Measurements from ENCODE around the gene AREG.

Gene AREG

GRCh38 chr4:74464291-74464690, 19.4 kb downstream of the AREG start:
- DNase-seq: no peak

- DNase-seq: no peak
Observed at GRCh38 chr4:74466242-74466641, 21.3 kb downstream of the AREG start.

GRCh38 chr4:74471264-74471663, 26.3 kb downstream of the AREG start:
- no peak for DNase-seq

- DNase-seq: no peak
Observed at GRCh38 chr4:74473155-74473811, 28.3 kb downstream of the AREG start.

- DNase-seq: no peak
Observed at GRCh38 chr4:74474345-74475090, 29.6 kb downstream of the AREG start.

- no peak for DNase-seq
Observed at GRCh38 chr4:74475091-74475800, 30.3 kb downstream of the AREG start.

- no peak for DNase-seq
Observed at GRCh38 chr4:74475946-74476345, 31.0 kb downstream of the AREG start.

- no peak for DNase-seq
Observed at GRCh38 chr4:74479009-74479408, 34.1 kb downstream of the AREG start.

- no peak for DNase-seq
Observed at GRCh38 chr4:74480267-74480666, 35.3 kb downstream of the AREG start.

- DNase-seq: no peak
Observed at GRCh38 chr4:74481891-74482609, 37.1 kb downstream of the AREG start.

- DNase-seq: no peak
Observed at GRCh38 chr4:74483226-74483911, 38.4 kb downstream of the AREG start.

GRCh38 chr4:74486905-74487304, 42.0 kb downstream of the AREG start:
- DNase-seq: no peak

- DNase-seq: no peak
Observed at GRCh38 chr4:74487771-74488170, 42.8 kb downstream of the AREG start.

- DNase-seq: no peak
Observed at GRCh38 chr4:74490736-74491135, 45.8 kb downstream of the AREG start.

GRCh38 chr4:74499986-74500781, 55.2 kb downstream of the AREG start:
- DNase-seq: no peak

GRCh38 chr4:74501579-74501978, 56.6 kb downstream of the AREG start:
- DNase-seq: no peak

- DNase-seq: no peak
Observed at GRCh38 chr4:74503580-74503979, 58.6 kb downstream of the AREG start.

- no peak for DNase-seq
Observed at GRCh38 chr4:74504212-74504611, 59.3 kb downstream of the AREG start.

Data from activated gamma-delta T cell (primary cell).